ENCODE data around the gene PTPN12.
"Not testable (repeated sequence)": the region's sequence is repeated elsewhere in the genome, so short reads cannot be mapped to it uniquely, and the experiment has no call there.

PTPN12 gene

GRCh38 chr7:77580762-77581350, 43.8 kb downstream of the PTPN12 start:
- no peak for DNase-seq (ENCODE audit: low read depth)

- no peak for DNase-seq (ENCODE audit: low read depth)
Measured at GRCh38 chr7:77587272-77587671, 50.2 kb downstream of the PTPN12 start.

DNA sequence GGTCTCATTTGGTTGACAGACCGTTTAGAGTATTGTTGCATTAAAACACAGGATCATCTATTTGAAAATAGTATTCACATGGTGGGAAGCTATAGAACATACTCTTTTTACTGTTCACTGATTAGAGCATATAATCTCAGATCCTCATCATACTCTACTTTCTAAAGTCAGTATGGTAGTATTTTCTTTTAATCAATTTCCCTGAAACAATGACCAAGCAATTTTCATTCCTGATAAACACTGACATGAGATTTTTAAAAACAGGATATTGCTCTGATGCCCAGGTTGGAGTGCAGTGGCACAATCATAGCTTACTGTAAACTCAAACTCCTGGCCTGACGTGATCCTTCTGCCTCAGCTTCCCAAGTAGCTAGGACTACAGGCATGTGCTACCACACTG, 63.9 kb downstream of the PTPN12 start:
- no peak for DNase-seq (ENCODE audit: low read depth)

DNA sequence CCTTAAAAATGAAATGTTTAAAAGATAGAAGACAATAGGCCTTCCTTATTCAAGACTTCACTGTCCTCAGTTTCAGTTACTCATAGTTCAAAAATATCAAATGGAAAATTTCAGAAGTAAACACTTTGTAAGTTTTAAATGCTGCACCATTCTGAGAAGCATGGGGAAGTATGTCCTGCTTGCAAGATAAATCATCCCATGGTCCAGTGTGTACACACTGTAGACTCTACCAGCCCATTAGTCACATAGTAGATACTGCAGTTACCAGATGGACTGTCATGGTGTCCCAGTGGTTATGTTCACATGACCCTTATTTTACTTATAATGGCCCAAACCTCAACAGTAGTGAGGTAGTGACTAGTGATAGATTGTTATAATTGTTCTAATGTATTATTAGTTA, 69.5 kb downstream of the PTPN12 start:
- DNase-seq (ENCODE audit: low read depth) = no peak

GRCh38 chr7:77619314-77619713, 82.2 kb downstream of the PTPN12 start:
- no peak for DNase-seq (ENCODE audit: low read depth)

DNA sequence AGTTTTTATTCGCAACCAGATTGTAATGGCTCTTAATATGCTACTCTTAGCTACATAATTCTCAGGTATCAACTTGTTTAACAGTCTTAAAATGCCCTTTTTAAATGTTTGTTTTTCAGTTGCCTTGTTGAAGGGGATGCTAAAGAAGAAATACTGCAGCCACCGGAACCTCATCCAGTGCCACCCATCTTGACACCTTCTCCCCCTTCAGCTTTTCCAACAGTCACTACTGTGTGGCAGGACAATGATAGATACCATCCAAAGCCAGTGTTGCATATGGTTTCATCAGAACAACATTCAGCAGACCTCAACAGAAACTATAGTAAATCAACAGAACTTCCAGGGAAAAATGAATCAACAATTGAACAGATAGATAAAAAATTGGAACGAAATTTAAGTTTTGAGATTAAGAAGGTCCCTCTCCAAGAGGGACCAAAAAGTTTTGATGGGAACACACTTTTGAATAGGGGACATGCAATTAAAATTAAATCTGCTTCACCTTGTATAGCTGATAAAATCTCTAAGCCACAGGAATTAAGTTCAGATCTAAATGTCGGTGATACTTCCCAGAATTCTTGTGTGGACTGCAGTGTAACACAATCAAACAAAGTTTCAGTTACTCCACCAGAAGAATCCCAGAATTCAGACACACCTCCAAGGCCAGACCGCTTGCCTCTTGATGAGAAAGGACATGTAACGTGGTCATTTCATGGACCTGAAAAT, 89.7 kb downstream of the PTPN12 start:
- DNase-seq (ENCODE audit: low read depth) = no peak

DNA sequence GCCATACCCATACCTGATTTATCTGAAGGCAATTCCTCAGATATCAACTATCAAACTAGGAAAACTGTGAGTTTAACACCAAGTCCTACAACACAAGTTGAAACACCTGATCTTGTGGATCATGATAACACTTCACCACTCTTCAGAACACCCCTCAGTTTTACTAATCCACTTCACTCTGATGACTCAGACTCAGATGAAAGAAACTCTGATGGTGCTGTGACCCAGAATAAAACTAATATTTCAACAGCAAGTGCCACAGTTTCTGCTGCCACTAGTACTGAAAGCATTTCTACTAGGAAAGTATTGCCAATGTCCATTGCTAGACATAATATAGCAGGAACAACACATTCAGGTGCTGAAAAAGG, 90.2 kb downstream of the PTPN12 start:
- no peak for DNase-seq (ENCODE audit: low read depth)

GRCh38 chr7:77629797-77630196, 92.7 kb downstream of the PTPN12 start:
- no peak for DNase-seq (ENCODE audit: low read depth)

DNA sequence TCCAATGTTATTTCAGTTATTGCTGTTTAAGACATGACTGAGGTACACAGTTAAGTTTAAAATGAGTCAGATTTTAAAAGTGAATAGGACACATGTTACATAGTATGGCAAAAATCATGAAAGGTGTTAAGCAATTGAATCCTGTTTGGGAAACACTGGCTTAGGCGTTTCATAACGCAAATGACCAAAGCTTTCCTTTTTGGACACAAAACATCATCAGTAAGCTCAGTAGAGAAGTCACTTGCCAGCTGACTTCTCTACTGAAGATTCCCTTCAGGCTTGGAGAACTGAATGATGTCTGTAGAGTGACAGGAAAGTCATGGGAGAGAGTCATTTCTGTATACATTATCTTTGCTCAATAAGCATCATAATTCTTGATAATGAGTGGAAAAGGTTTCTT, 94.7 kb downstream of the PTPN12 start:
- no peak for DNase-seq (ENCODE audit: low read depth)

DNA sequence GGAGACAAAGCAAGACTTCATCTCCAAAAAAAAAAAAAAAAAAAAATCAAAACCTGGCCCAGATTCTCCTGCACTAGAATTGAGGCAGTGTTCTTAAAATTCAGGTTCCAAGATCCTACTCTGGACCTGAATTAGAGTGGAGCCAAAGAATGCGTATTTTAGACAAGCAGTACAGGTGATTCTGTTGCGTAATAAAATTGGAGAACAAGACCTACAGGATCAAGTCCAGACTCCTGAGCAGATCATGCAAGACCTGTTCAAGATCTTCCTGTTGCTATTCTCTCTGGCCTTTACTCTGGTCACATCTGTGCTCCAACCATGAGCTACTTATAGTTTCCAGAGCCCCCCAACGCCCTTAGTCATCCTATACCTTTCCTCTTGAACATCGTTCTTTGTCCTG, 107.7 kb downstream of the PTPN12 start:
- no peak for DNase-seq (ENCODE audit: low read depth)

GRCh38 chr7:77648742-77649338, 111.7 kb downstream of the PTPN12 start:
- no peak for DNase-seq (ENCODE audit: low read depth)

GRCh38 chr7:77649716-77650349, 112.7 kb downstream of the PTPN12 start:
- peak; percentile 51 for DNase-seq (ENCODE audit: low read depth)

- DNase-seq (ENCODE audit: low read depth) = no peak
Measured at GRCh38 chr7:77651575-77652162, 114.6 kb downstream of the PTPN12 start.

- not testable (repeated sequence) for DNase-seq (ENCODE audit: low read depth)
Measured at GRCh38 chr7:77652826-77653225, 115.7 kb downstream of the PTPN12 start.

- DNase-seq (ENCODE audit: low read depth) = no peak
Measured at GRCh38 chr7:77653572-77653971, 116.5 kb downstream of the PTPN12 start.

DNA sequence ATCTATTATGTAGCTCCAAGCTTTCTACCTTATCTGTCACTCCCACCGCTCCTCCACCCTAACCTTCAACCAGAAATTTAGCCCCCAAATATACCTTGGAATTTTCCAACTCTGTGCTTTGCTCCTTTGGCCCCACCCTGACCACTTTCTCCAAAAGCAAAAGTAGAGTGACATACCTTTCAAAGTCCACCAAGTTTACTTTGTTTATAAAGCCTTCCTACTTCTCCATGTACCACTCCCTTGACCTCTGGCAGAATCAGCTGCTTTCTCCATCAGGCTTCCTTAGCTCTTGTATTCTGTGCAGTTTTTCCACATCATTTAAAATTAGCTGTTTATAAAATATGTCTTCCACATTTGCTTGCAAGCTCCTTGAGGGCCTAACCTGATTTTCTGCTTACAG, 118.3 kb downstream of the PTPN12 start:
- DNase-seq (ENCODE audit: low read depth) = no peak

DNA sequence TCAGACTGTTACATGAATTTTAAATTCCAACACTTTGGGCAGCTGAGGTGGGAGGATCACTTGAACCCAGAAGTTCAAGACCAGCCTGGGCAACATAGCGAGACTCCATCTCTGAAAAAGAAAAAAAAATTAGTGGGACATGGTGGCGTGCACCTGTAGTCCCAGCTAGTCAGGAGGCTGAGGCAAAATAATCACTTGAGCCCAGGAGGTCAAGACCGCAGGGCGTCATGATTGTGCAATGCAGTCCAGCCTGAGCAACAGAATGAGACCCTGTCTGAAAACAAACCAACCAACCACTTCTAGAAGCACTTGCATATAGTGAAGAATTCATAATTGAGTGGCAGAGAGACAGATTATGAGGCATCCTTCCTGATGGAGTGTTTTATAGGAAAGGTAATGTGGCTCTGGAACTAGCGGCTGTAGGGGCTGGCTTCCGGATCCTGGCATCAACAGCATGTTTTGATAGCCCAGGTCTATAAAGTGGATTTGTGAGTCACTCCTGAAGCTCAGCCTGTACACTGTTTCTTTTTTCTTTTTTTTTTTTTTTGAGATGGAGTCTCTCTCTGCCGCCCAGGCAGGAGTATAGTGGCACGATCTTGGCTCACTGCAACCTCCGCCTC, 118.9 kb downstream of the PTPN12 start:
- DNase-seq (ENCODE audit: low read depth) = no peak

- no peak for DNase-seq (ENCODE audit: low read depth)
Measured at GRCh38 chr7:77657427-77658224, 120.5 kb downstream of the PTPN12 start.

- DNase-seq (ENCODE audit: low read depth) = no peak
Measured at GRCh38 chr7:77658928-77659327, 121.8 kb downstream of the PTPN12 start.

GRCh38 chr7:77661816-77662215, 124.7 kb downstream of the PTPN12 start:
- DNase-seq (ENCODE audit: low read depth) = no peak

DNA sequence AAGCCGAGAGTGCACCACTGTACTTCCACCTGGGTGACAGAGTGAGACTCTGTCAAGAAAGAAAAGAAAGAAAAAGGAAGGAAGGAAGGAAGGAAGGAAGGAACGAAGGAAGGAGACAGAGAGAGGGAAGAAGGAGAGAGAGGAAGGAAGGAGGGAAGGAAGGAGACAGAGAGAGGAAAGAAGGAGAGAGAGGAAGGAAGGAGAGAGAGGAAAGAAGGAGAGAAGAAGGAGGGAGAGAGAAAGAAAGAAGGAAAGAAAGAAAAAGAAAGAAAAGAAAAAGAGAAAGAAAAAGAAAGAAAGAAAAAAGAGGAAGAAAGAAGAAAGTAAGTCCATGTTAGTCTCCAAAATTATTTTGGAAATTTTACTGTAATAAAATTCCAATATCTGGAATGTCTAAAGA, 125.8 kb downstream of the PTPN12 start:
- no peak for DNase-seq (ENCODE audit: low read depth)

- DNase-seq (ENCODE audit: low read depth) = no peak
Measured at GRCh38 chr7:77664715-77665114, 127.6 kb downstream of the PTPN12 start.

Data from non-pigmented ciliary epithelial cell (primary cell).